MCF 10A (cell line): ENCODE data around the gene NIN. TPM values are rescaled to one million over a fixed set of nuclear protein-coding genes. Genes with fewer than 3 reads are reported as not detected.
A peak's percentile ranks its signal among the peaks of the same experiment; 100 is the strongest.

Source experiments
- BruUV-seq: library from RNA; stranded (reverse); fragments of 400-500 nt; replicated peaks from 2 replicates; lab custom pipeline; 2021; lab: Mats Ljungman, UMichigan
- CTCF ChIA-PET: fragments of 300-600 bp; sonication (Branson Sonifier 250); formaldehyde crosslinking; extraction: SDS; loops from one replicate; lab custom pipeline; 2021; ENCODE audit warnings: antibody characterized with exemption, inconsistent platforms; lab: Yijun Ruan, JAX
- POLR2A ChIA-PET: fragments of 300-600, 350-650 bp; sonication (Branson Sonifier 250); formaldehyde crosslinking; extraction: SDS; loops from one replicate; lab custom pipeline; 2020; ENCODE audit warnings: antibody characterized with exemption, inconsistent platforms; lab: Yijun Ruan, JAX
- DNase-seq: peaks from one replicate; pipeline ENCODE4 v3.0.0-alpha.2; 2018; ENCODE audit not compliant: unreplicated experiment
- H3K27ac Mint-ChIP-seq: one replicate; pipeline ENCODE4 v1.8.0; 2022; ENCODE audit warnings: mild to moderate bottlenecking, low read depth, mixed read lengths; ENCODE audit not compliant: unreplicated experiment
- H3K27me3 Mint-ChIP-seq: one replicate; pipeline ENCODE4 v1.8.0; 2022; ENCODE audit warnings: mixed read lengths; ENCODE audit not compliant: insufficient read depth, unreplicated experiment
- H3K36me3 Mint-ChIP-seq: one replicate; pipeline ENCODE4 v1.8.0; 2022; ENCODE audit warnings: mild to moderate bottlenecking, moderate library complexity, mixed read lengths; ENCODE audit not compliant: insufficient read depth, unreplicated experiment
- H3K4me1 Mint-ChIP-seq: one replicate; pipeline ENCODE4 v1.8.0; 2022; ENCODE audit warnings: mixed read lengths; ENCODE audit not compliant: insufficient read depth, unreplicated experiment
- H3K4me3 Mint-ChIP-seq: one replicate; pipeline ENCODE4 v1.8.0; 2022; ENCODE audit warnings: mild to moderate bottlenecking, moderate library complexity, mixed read lengths; ENCODE audit not compliant: unreplicated experiment
- H3K9me3 Mint-ChIP-seq: one replicate; pipeline ENCODE4 v1.8.0; 2022; ENCODE audit warnings: mixed read lengths; ENCODE audit not compliant: unreplicated experiment
- CTCF ChIP-seq: fragments of 200-600 bp; IDR thresholded peaks from one replicate; pipeline ENCODE4 v1.8.0; 2022; ENCODE audit warnings: antibody characterized with exemption, mild to moderate bottlenecking; ENCODE audit not compliant: unreplicated experiment
- intact Hi-C: fragments of 100-400 bp; cut with micrococcal nuclease; formaldehyde crosslinking; loops from 2 replicates; pipeline ENCODE4 v1.14.1; 2022
- total RNA-seq: library from RNA; stranded (reverse); gene quantifications from 2 replicates; pipeline ENCODE4 v1.2.3, GENCODE V29; 2022

NIN gene
- total RNA-seq, 1 experiment from 2014 or later = 33.0 TPM

GRCh38 chr14:50826681-50827080 lies 4.3 kb downstream of the NIN start:
- H3K4me1 Mint-ChIP-seq = peaks cover 28% of the 10 kb centered on the region
- H3K9me3 Mint-ChIP-seq = no peaks in the 10 kb centered on the region
- peak overlapping the region; percentile 42 for H3K27ac Mint-ChIP-seq
- no peak for DNase-seq
- intact Hi-C loops = no loop called here
- H3K36me3 Mint-ChIP-seq = no peaks in the 10 kb centered on the region
- H3K4me3 Mint-ChIP-seq = no peak overlapping the region
- POLR2A ChIA-PET = interaction anchor here (0.5 to 1.4 kb wide), 2 partner anchors 19 to 36 kb away, joined by 3 read pairs; no protein-coding TSS in a partner anchor
- TF ChIP-seq CTCF = no peak
- H3K27me3 Mint-ChIP-seq = no peaks in the 10 kb centered on the region
- CTCF ChIA-PET = interaction anchor here (1.1 to 6.2 kb wide), 3 partner anchors 34 to 98 kb away, joined by 3 to 54 read pairs (median 19); no protein-coding TSS in a partner anchor
- no TSS peak for BruUV-seq

DNA sequence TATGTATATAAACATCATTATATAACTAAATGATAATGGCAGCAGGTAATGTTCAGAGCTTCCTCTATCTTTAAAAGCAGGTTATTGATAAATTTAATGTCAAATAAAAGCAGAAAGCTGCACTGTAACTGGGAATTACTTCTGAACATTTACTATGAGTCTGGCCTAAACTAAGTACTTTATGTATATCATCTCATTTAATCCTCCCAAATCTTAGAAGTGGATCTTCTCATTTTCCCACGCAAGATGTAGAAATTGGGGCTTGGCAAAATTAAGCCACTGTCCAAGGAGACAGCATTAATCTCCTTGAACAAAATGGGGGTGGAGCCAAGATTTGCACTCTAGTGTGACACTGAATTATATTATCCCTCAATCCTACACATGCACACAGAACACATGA lies 5.7 kb downstream of the NIN start:
- Mint-ChIP-seq H3K27me3 (no peaks in the 10 kb centered on the region), H3K9me3 (no peaks in the 10 kb centered on the region), H3K4me1 (peaks cover 32% of the 10 kb centered on the region), H3K27ac (no peak overlapping the region), H3K4me3 (no peak overlapping the region), H3K36me3 (no peaks in the 10 kb centered on the region)
- no peak for TF ChIP-seq CTCF
- intact Hi-C loops = no loop called here
- ChIA-PET POLR2A (interaction anchor here (0.6 to 0.7 kb wide), 2 partner anchors 10 to 28 kb away, joined by 3 read pairs; no protein-coding TSS in a partner anchor), CTCF (interaction anchor here (0.6 kb wide), 1 partner anchor 34 kb away, joined by 3 read pairs; no protein-coding TSS in a partner anchor)
- no TSS peak for BruUV-seq
- DNase-seq = no peak

DNA sequence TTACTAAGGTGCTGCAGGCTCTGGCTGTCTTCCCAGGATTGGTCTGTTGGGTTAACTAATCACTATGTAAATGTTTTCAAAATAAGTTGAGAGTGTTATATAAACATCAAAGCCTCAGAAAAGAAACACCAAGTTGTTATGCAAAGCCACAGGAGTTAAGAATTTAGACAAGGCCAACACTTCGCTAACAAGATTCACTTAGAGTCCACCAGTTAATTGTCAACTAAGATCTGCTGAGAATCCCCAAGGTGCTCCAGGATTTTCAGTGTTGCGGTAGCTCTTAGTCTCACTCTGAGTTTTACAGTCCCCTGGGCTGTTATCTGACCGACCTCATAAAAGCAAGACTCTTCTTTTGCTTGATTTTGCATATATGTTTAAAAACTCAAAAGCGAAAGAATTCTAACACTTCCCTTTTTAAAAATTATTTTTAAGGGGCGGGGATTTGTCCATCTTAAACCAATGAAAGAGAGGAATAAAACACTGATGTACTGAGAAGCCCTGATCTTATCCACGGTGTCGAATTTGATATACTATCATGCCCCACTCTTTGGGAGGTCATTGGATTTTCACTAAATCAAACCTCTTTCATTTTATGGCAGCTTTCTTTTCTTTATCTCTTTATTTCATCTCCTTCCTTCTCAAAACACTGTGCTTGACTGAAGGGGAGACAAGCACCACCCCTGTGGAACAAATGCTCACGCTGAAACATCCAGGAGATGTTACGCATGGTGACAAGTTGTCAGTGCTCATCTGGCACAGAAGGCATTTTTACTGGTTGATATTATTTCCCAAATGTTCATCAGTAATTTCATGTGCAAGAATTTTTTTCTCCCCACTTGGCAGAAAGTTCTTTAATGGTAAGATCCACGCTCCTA lies 7.0 kb downstream of the NIN start:
- no peak overlapping the region for H3K4me3 Mint-ChIP-seq
- H3K27me3 Mint-ChIP-seq = no peaks in the 10 kb centered on the region
- H3K4me1 Mint-ChIP-seq = peaks cover 21% of the 10 kb centered on the region
- no peak overlapping the region for H3K27ac Mint-ChIP-seq
- BruUV-seq = no TSS peak
- no peaks in the 10 kb centered on the region for H3K36me3 Mint-ChIP-seq
- ChIA-PET POLR2A (no interaction called here), CTCF (interaction anchor here (4.8 kb wide), 1 partner anchor 36 kb away, joined by 31 read pairs; no protein-coding TSS in a partner anchor)
- intact Hi-C loops = no loop called here
- no peak for TF ChIP-seq CTCF
- no peaks in the 10 kb centered on the region for H3K9me3 Mint-ChIP-seq
- no peak for DNase-seq

DNA sequence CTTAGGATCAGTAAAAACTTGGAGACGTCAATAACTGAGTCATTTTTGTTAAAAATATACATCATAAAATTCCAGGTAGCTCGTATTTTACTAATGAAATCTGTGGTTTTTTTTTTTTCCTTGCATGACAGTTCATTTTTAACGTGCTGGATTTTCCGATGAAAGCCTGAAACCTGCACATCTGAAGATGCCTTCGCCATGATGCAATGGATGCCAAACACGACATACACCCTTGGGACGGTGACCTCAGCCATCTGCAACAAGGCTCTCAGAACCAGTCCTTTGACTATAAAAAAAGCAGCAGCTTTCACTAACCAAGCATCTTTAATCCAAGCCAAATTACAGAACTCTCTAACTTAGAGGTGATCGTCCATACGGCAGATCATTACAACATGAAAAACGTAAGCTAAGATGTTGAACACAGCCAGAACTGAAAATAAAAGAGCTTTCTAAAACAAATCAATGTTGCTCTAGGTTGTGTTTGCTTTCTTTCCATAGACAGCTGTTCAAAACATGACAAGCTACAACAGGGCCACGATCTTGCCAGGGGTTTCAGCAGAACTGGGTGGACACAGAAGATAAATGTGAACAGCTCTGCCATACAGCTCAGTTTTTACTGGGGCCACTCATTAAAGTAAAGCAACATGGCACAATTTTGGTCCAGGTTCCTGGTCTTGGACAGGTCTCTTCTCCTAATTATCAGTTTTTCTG lies 7.8 kb downstream of the NIN start:
- CTCF ChIA-PET = interaction anchor here (1.0 to 4.8 kb wide), 2 partner anchors 37 to 46 kb away, joined by 3 to 31 read pairs; no protein-coding TSS in a partner anchor
- no peaks in the 10 kb centered on the region for H3K27me3 Mint-ChIP-seq
- BruUV-seq = no TSS peak
- intact Hi-C loops = no loop called here
- no peaks in the 10 kb centered on the region for H3K36me3 Mint-ChIP-seq
- H3K27ac Mint-ChIP-seq = no peak overlapping the region
- H3K9me3 Mint-ChIP-seq = no peaks in the 10 kb centered on the region
- H3K4me1 Mint-ChIP-seq = peaks cover 19% of the 10 kb centered on the region
- TF ChIP-seq CTCF = no peak
- H3K4me3 Mint-ChIP-seq = no peak overlapping the region
- DNase-seq = no peak
- POLR2A ChIA-PET = interaction anchor here (0.6 to 3.0 kb wide), 2 partner anchors 8 to 37 kb away, joined by 4 to 7 read pairs; partner anchors contain the start of gene NIN
